Cerebellar nuclear complex (tissue), 1 donor: ENCODE results near the gene EBPL.
"Not testable (repeated sequence)": the region's sequence is repeated elsewhere in the genome, so short reads cannot be mapped to it uniquely, and the experiment has no call there.

Experiments
- DNase-seq, 2 experiments: peaks; one replicate each; lab custom pipeline; 2025; lab: John Stamatoyannopoulos, UW

Gene EBPL

DNA sequence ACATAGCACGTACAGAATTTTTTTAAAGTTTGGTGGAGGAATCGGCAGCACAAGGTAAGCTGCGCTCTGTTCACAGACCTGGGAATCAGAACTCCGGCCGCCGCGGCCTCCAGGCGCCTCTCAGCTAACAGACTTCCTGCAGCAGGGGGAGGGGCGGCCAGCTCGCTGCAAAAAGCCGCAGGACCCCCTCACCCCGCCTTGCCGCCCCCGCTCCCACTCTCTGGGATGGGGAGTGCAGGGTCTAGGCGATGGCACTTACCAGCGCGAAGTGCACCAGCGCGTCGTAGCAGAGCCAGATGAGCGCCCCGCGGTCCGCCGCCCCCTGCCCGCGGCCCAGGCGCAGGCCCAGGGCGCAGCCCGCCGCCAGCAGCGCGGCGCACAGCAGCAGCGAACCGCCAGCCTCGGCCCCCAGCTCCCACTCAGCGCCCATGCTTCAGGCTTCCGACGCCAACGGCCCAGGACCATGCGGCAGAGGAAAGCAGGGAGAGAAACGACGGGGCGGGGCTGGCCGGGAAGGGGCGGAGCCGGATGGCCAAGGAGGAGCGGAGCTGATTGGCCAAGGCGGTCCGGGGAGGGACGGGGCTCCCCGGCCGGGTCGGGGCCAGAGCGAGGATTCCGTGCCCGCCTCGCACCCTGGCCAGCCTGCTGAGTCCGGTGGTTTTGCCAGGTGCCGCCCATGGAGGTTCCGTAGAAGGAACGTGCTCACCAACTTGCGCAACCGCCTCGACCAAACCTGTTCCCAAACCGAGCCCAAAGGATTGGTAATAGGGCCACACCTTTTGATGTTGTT lies at the start of gene EBPL:
Gene EBPL, minus strand, starts transcription at position 492 of the 790 bp plus-strand sequence. Its CDS starts 62 bp downstream, at position 430.
- peak in 1 of 2 experiments; percentile 51 for DNase-seq

DNA sequence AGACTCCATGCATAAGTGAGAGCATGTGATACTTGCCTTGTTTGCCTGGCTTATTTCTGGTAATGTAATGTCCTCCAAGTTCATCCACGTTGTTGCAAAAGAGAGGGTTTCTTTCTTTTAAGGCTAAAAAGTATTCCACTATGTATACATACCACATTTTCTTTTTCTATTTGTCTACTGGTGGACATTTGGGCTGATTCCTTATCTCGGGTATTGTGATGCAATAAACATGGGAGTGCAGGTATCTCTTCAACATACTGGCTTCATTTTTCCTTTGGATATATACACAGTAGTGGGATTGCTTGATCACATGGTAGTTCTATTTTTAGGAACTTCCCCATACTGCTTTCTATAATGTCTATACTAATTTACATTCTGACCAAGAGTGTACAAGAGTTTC lies 49.6 kb upstream of the EBPL start:
- DNase-seq = no peak

DNA sequence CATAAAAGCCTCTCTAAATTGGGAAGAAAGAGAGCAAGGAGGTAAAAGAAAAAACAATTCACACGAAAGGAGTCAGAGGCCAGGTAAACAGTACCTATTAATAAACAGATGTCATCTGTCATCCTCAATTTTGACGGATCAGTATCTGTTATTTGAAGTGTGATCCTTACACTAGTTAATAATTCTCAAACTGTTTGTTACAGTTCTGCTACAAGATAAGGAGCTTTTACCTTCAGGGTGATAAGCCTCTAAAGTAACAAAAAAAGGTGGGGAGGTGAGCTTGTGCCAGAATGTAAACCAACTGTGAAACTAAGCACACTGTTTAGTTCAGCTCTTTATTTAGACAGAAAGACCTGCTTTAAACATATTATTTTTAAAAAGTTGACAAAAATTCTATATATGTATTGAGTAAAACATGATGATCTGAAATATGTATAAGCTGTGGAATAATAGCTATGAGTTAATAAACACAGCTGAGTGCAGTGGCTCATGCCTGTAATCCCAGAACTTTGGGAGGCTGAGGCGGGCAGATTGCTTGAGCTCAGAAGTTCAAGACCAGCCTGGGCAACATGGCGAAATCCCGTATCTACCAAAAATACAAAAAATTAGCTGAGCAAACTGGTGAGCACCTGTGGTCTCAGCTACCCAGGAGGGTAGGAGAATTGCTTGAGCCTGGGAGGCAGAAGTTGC lies 48.4 kb upstream of the EBPL start:
- DNase-seq = no peak

DNA sequence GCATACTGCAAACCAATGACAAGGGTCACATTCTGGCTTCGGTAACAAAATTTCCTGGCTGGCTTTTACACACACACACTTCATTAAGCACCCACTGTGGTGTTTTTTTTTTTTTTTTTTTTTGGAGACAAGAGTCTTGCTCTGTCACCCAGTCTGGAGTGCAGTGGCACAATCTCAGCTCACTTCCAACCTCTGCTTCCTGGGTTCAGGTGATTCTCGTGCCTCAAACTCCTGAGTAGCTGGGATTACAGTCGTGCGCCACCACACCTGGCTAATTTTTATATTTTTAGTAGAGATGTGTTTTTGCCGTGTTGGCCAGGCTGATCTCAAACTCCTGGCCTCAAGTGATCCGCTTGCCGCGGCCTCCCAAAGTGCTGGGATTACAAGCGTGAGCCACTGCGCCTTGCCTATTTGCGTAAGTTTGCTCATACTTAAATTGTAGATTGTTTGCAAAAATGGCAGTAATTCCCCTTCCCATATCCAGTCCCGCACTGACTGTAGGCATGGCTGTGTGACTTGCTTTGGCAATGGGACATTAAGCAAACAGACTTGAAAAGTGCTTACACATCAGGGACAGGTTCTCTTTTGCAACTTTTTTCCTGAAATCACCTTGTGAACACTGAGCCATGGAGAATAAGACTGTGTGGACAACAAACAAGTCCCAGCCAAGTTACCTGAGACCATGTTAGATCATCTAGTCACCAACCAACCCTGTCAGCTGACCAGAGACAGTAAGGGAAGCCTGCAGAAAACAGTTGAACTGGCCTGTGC lies 42.1 kb upstream of the EBPL start:
- no peak for DNase-seq

DNA sequence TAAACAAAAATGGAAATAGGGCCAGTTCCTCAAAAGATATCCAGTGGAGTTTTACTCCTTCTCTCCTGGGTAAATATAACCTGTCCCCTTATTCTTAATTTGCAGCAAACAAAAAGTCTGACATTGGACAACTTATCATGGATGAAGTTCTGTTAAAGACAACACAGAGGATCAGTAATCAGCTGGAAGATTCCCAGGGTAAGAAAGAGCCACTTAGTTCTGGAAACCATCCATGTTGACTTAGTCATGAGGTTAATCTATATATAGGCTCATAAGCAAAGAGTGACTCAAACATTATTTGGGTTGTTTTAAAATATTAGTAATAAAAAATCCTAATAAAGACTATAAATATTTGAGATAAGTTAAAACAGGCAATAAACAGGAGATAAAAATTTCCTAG lies 40.5 kb upstream of the EBPL start:
- DNase-seq = no peak

DNA sequence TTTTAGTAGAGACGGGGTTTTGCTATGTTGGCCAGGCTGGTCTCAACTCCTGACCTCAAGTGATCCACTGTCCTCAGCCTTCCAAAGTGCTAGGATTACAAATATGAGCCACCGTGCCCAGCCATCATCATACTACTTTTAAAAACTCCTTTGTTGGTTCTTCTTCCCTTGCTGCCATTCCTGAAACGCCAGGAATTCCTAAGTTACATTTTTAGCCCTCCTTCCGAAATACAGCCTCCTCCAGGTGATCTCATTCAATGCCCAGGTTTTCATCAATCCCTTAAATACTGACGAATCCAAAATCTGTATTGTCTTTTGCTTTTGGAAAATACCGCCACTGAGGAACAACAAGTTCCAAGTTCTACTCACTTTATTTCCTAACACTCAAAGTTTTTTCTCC lies 25.3 kb upstream of the EBPL start:
- no peak for DNase-seq

DNA sequence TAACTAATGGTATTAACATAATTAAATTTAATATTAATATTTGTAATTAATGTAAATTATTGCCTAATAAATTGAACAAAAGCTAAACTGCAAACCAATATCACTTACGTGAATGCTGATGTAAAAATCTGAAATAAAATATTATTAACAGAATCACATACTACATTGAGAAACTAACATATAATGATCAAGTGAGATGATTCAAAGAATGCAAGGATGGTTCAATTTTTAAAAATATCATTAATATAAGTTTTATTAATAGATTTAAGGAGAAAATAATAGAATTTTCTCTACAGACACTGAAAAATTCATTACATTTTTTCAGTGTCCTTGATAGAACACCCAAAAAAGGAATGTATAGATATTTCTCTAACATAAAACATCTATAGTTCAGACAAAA lies 23.5 kb upstream of the EBPL start:
- DNase-seq = no peak

DNA sequence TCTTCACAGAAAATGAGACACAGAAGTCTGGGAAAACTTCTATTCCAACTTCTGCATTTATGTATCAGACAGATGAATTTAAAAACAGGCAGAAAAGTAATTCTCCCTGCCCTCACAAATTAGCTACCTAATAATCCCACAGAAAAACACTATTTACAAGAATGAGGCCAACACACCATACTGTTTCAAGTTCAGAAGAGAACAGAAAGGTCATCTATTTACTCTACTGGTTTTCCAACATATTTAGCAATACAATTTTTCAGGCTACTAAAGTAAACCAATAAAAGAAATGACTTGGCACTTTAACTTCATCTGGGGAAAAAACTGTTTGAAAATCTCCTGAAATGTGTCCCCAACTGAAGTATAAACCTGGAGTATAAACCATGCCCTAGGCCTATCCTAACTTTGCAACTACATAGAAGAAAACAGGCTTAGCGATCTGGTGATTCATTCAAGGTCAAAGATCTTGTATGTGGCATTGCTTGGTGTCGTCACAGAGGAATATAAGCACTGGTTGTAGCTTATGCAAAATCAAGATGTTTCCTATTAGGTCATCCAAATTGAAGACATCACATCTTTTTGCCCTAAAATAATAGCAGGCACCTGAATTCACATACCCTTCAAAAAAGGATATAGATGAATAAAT lies 20.1 kb upstream of the EBPL start:
- DNase-seq = no peak

DNA sequence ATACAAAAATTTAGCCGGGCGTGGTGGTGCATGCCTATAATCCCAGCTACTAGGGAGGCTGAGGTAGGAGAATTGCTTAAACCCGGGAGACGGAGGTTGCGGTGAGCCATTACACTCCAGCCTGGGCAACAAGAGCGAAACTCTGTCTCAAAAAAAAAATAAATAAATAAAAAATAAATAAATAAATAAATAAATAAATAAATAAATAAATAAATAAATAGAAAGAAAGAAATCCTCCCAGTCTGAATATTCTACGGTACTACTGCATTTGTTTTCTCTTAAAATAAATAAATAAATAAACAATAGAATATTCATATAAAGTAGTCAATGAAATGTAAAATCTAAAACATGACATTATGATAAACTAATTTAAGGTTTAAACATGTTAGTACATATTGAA lies 13.0 kb upstream of the EBPL start:
- DNase-seq = not testable (repeated sequence)

DNA sequence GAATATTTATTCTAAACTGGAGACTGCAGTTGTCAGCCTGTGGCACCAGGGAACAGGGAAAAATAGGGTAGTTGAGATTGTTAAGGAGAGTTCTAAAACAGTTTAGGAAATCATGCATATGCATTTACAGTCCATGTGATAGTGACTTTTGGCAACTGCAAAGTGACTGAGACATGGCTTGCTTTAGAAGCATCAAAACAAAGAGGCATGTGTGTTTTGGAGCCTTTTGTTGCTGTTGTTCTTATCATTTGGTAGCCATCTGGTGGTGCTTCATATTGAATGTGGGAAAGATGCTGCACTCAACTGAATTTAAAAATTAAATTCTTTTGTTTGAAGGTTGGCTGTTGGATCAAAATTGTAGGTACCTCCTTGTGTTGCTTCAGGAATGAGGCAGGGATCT lies 10.2 kb upstream of the EBPL start:
- no peak for DNase-seq

DNA sequence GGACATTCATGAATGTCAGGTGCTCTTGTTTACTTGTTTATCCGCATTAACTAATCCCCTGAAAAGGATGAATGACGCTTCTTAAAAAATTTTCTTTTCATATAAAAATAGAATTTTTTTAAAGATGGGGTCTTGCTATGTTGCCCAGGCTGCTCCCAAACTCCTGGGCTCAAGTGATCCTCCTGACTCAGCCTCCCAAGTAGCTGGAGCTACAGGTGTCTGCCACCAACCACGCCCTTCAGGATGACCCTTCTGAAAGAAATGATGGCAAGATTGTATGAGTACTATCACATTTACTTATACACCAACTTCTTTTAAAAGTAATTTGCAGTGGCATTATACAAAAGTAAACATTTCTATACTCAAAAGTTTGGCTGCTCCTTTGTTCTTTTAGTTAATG lies 6.2 kb upstream of the EBPL start:
- DNase-seq = no peak

DNA sequence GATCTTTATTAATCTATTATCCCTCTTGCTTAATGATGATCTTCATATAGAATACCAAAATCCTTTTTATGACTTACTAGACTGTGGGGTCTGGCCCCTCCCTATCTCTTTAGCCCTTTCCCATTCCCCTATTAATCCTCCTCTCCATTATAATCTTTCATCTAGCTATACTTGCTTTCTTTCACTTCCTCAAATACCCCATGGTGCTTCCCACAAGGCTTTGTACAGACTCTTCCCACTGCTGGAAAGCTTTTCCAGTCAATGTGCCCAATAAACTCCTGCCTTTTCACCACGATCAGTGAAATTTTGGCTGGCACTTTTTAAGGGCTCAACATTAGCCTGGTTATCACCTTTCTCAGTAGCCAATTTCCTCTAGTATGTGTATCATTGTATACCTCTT lies 3.2 kb upstream of the EBPL start:
- DNase-seq = no peak

DNA sequence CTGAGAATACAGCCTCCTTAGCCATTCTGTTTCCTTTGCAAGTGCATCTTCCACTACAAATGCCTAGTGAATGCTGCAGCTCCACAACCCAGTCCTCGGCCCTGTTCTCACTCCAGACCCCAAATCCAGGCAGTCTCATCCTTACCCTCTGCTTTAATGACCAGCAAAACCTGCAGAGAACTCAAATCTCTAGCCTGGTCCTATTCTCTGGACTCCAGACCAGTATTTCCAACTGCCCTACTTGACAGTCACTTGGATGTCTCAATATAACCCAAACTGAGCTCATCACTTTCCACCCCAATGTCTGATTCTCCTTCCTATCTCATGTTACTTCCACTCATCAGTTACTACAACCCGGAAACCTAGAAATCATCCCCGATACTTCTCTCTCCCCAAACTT lies 2.6 kb upstream of the EBPL start:
- no peak for DNase-seq

DNA sequence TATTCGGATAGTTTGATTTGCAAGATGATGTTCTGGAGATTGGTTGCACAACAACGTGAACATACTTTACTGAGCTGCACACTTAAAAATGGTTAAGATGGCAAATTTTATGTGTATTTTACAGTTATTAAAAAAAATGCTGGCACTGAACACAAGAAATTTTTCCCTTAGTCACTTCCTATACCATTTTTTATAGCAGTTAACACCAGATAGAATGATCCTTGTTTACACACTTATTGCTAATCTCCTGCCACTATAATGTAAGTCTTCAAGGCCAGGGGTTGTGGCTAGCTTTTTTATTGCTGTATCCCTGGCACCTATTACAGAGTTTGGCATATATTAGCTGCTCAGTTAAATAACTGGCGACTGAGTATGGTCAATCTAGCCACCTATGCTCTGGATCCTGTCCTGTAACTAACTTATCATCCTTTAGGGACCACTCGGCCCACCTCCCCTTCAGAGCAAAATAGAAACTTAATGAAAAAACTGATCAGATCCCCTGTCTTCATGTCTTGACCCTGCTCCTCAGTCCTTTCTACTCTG lies 2.0 kb upstream of the EBPL start:
- DNase-seq = no peak

DNA sequence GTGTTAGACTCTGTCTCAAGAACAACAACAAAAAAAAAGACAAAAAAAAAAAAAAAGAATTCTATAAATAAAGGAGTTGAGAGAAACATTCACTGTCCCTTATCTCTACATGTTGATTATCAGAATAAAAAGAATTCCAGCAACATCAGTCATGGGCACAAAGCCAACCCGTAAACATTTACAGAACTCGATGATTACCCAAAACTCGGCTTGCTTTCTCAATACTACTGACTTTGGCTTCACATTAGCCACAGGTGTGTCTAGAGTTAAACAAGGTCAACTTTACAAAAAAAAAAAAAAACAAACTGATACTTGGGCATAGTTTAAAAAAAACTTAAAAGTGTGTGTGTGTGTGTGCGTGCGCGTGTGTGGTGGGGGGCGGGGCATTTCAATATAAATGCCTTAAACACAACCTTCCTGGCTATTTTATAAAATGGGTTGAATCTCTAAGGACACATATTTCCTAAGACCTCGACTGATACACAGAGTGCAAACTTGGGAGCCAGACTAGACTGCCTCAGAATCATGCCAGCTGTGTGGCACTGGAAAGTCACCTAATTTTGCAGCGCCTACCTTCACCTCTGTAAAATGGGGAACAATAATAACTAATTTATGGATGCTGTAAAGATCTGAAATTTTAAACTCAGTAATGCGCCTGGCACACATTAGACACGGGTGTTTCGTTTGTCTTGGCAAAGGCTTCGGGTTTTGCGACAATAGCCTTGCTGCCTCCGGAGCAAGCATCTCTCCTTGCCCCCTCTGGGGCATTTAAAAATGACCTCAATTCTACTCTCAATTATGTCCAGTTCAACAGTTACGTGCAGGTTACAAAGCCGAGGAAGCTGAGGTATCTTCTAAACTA lies 922 bp downstream of the EBPL start:
- DNase-seq = no peak

DNA sequence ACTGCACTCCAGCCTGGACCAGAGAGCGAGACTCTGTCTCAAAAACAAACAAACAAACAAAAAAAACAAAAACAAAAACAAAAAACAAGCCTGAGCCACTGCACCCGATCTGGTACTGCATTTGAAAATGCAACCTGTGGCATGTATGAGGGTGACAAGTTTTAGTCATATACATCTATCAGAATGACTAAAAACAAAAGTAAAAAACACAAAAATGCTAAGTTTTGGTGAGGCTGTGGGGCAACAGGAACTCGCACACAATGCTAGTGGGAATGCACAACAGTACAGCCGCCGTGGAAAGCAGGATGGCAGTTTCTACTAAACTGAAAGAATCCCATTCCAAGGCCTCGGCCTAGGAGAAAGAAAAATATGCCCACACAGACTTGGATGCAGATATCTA lies 7.8 kb downstream of the EBPL start:
- no peak for DNase-seq

DNA sequence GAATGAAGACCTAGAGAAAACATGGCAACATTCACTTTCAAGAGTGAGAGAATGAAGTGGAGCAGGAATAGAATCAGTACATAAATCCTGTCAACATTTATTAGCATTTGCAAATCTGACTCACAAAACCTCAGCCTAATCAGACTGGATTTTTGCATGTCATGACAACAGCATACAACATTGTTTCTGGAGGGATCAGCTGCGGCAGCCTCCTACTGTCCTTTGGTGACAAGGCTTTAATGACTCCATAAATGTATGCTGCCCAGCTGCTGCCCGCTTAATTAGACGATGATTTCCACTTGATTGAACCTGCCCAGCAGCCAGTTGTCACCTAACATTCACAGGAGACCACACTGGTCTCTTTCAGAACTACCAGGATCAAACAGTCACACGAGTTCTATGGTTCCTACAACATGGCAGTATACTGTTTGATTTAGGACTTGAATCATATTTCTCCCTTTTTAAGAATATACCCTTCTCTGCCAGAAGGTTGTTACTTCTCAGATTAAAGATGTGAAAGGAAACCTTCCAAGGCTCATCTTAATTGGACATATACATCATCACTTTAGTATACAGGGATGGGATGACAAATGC lies 9.3 kb downstream of the EBPL start:
- DNase-seq = no peak

DNA sequence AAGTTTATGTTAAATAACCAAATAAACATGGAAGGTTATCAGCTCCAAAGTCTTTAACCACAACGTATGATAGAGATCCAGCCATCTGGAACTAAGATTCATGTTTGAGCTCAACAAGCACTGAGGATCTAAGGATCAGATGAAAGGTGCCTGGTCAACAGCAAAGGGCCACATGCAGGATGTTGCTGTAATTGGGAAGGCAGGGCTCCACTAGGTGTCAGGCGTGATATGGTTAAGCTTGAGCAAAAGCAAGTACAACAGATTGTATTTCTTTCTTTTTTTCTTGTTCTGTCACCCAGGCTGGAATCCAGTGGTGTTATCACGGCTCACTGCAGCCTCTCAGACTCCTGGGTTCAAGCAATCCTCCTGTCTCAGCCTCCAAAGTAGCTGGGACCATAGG lies 12.0 kb downstream of the EBPL start:
- DNase-seq = no peak

DNA sequence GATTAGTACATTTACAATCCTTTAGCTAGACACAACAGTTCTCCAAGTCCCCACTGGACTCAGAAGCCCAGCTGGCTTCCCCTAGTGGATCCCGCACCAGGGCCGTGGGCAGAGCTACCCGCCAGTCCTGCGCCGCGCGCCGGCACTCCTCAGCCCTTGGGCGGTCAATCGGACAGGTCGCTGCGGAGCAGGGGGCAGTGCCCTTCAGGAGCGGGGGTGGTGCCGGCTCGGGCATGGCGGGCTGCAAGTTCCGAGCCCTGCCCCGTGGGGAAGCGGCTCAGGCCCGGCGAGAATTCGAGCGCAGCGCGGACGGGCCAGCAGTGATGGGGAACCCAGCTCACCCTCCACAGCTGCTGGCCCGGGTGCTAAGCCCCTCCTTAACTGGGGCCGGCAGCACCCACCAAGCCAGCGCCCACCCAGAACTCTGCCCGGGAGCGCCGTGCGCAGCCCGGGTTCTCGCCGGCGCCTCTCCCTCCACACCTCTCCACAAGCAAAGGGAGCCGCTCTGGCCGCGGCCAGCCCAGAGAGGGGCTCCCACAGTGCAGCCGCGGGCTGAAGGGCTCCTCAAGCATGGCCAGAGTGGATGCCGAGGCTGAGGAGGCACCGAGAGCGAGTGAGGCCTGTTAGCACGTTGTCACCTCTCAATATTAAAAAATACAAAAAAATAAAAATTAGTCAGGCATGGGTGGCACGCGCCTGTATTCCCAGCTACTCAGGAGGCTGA lies 12.9 kb downstream of the EBPL start:
- DNase-seq = no peak
